HG03066 (cell line): ENCODE data around the gene LAMB2.

Experiments
- ATAC-seq: cut with Tn5 transposase; IDR thresholded peaks from one replicate; pipeline ENCODE4 v1.9.1; 2021; ENCODE audit warnings: low read depth; ENCODE audit not compliant: unreplicated experiment

The LAMB2 gene

DNA sequence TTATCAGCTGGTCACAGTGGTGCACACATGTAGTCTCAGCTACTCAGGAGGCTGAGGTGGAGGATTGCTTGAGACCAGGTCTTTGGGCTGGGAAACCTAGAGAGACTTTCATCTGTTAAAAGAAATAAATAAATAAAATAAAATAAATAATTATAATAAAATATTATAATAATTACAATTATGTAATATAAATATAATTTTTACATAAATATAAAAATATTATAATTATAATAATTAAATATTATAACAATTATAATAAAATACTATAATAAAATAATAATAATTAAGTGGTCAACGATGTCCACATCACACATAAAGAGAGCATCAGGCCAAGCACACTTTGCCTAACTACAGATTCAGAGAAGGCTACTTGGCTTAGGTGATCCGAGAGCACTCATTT is 53.6 kb downstream of the LAMB2 start:
- ATAC-seq = no peak

DNA sequence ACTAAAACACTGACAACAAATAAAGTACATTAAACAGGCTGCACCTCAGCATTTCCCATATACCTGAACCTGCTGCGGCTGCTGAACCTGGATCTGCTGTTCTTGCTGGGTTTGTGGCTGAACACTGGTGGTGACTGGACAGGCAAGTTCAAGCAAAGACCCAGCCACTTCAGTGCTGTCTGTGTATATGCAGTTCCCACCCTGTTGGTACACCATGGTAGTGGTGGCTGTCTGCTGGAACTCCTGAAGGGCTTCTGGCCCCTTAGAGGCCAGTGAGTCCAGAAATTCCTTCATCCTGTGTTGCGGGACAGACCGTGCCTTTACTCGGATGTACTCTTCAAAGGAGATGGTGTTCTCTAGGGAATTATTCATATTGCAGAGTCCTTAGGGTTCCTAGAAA is 56.2 kb downstream of the LAMB2 start:
- no peak for ATAC-seq

DNA sequence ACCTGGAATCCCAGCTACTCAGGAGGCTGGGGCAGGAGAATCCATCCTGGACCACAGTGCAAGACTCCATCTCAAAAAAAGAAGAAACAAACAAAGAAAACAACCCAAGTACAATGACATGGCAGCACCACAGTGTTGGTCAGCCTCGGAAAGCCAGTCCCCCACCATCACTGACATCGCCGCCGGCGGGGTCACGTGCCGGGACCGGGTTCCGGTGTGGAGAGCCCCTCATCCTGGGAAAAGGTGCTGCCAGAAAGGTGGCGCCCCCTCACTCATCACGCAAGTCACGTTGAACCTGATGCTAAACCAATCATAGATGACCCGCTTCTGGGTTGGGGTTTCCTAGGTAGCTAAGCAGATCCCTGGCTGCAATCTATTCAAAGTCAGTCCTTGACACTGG is 56.7 kb downstream of the LAMB2 start:
- ATAC-seq = no peak
